ENCODE measurements around the gene MRC1.

The MRC1 gene

DNA sequence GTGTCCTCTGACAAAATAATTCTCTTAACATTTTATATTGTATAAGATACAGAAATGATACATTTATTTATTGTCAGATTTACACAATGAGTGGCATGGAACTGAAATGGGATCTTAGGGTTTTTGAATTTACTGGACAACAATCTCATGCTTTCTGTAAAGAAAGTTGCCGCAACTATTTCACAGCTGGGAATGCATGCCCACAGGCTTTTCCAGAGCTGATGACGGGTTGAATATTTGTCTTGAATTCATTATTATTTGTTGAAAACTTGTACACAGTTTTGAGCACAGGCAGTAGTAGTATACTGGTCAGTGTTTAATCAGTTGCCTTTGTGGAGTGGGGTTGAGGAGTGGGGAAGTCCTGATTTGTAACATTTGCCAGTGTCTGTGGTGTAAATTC is 20.5 kb upstream of the MRC1 start:
- TF ChIP-seq CTCF (conservative IDR thresholded peaks at IDR 0.05; ENCODE audit: low read length) = no peak
- no peak for TF ChIP-seq EZH2phosphoT487 (IDR thresholded peaks at IDR 0.05; ENCODE audit: borderline replicate concordance)
- H3K9me3 ChIP-seq (ENCODE audit: insufficient read depth, low read depth, low read length) = no peaks in the 10 kb centered on the region
- no peak overlapping the region for H3K9ac ChIP-seq (ENCODE audit: low read depth, low read length, poor library complexity, severe bottlenecking)
- no peaks in the 10 kb centered on the region for H3K36me3 ChIP-seq (ENCODE audit: insufficient read depth, low read length)
- no peak overlapping the region for H2AFZ ChIP-seq (ENCODE audit: low read length)
- no peaks in the 10 kb centered on the region for H3K9me2 ChIP-seq (replicated peaks; ENCODE audit: low read depth, low read length)
- H3K4me2 ChIP-seq (ENCODE audit: low read depth, low read length, poor library complexity, severe bottlenecking) = no peak overlapping the region
- no peak overlapping the region for H3K4me3 ChIP-seq (ENCODE audit: low read length, poor library complexity, severe bottlenecking)
- no peaks in the 10 kb centered on the region for H3K27me3 ChIP-seq (ENCODE audit: insufficient read depth, low read length, poor library complexity, severe bottlenecking)
- no peaks in the 10 kb centered on the region for H4K20me1 ChIP-seq (ENCODE audit: insufficient read depth, low read length, poor library complexity, severe bottlenecking)
- peaks cover 24% of the 10 kb centered on the region for H3K4me1 ChIP-seq (ENCODE audit: insufficient read depth, low read length, poor library complexity, severe bottlenecking)
- no peaks in the 10 kb centered on the region for H3K79me2 ChIP-seq (ENCODE audit: insufficient read depth, low read length)
- no peaks in the 10 kb centered on the region for H3F3A ChIP-seq (ENCODE audit: low read depth)

DNA sequence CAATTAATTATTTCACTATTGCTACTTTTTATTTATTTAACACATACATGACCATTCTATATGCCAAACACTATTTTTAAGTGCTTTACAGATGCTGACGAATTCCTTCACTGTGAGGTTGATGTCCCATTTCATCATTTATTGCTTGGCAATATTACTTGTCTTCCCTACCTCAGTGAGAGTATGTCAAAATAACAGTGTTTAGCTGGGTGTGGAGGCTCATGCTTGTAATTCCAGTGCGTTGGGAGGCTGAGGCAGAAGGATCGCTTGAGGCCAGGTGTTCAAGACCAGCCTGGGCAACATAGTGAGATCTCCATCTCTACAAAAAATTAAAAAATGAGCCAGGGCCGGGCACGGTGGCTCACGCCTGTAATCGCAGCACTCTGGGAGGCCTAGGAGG is 19.8 kb upstream of the MRC1 start:
- Histone ChIP-seq H2AFZ (ENCODE audit: low read length) (no peak overlapping the region), H3K9ac (ENCODE audit: low read depth, low read length, poor library complexity, severe bottlenecking) (no peak overlapping the region), H3K4me3 (ENCODE audit: low read length, poor library complexity, severe bottlenecking) (no peak overlapping the region), H4K20me1 (ENCODE audit: insufficient read depth, low read length, poor library complexity, severe bottlenecking) (no peaks in the 10 kb centered on the region), H3K27me3 (ENCODE audit: insufficient read depth, low read length, poor library complexity, severe bottlenecking) (no peaks in the 10 kb centered on the region), H3K4me2 (ENCODE audit: low read depth, low read length, poor library complexity, severe bottlenecking) (no peak overlapping the region), H3K36me3 (ENCODE audit: insufficient read depth, low read length) (no peaks in the 10 kb centered on the region), H3K9me3 (ENCODE audit: insufficient read depth, low read depth, low read length) (no peaks in the 10 kb centered on the region), H3K9me2 (replicated peaks; ENCODE audit: low read depth, low read length) (no peaks in the 10 kb centered on the region), H3F3A (ENCODE audit: low read depth) (no peaks in the 10 kb centered on the region), H3K79me2 (ENCODE audit: insufficient read depth, low read length) (no peaks in the 10 kb centered on the region), H3K4me1 (ENCODE audit: insufficient read depth, low read length, poor library complexity, severe bottlenecking) (peaks cover 18% of the 10 kb centered on the region)
- no peak for TF ChIP-seq EZH2phosphoT487 (IDR thresholded peaks at IDR 0.05; ENCODE audit: borderline replicate concordance)
- TF ChIP-seq CTCF (conservative IDR thresholded peaks at IDR 0.05; ENCODE audit: low read length) = no peak

GRCh38 chr10:17790651-17791050 is 18.5 kb upstream of the MRC1 start:
- Histone ChIP-seq H4K20me1 (ENCODE audit: insufficient read depth, low read length, poor library complexity, severe bottlenecking) (no peaks in the 10 kb centered on the region), H3K9me3 (ENCODE audit: insufficient read depth, low read depth, low read length) (no peaks in the 10 kb centered on the region), H3K4me1 (ENCODE audit: insufficient read depth, low read length, poor library complexity, severe bottlenecking) (peaks cover 18% of the 10 kb centered on the region), H3F3A (ENCODE audit: low read depth) (no peaks in the 10 kb centered on the region), H3K9ac (ENCODE audit: low read depth, low read length, poor library complexity, severe bottlenecking) (no peak overlapping the region), H3K27me3 (ENCODE audit: insufficient read depth, low read length, poor library complexity, severe bottlenecking) (no peaks in the 10 kb centered on the region), H3K4me2 (ENCODE audit: low read depth, low read length, poor library complexity, severe bottlenecking) (no peak overlapping the region), H3K4me3 (ENCODE audit: low read length, poor library complexity, severe bottlenecking) (no peak overlapping the region), H3K9me2 (replicated peaks; ENCODE audit: low read depth, low read length) (no peaks in the 10 kb centered on the region), H3K36me3 (ENCODE audit: insufficient read depth, low read length) (no peaks in the 10 kb centered on the region), H3K79me2 (ENCODE audit: insufficient read depth, low read length) (no peaks in the 10 kb centered on the region), H2AFZ (ENCODE audit: low read length) (no peak overlapping the region)
- TF ChIP-seq CTCF (conservative IDR thresholded peaks at IDR 0.05; ENCODE audit: low read length) (no peak), EZH2phosphoT487 (IDR thresholded peaks at IDR 0.05; ENCODE audit: borderline replicate concordance) (no peak)

Measured in Loucy (cell line).